OCI-LY3 (cell line): Measurements from ENCODE around the gene KMO.

Experiments used
- H2AFZ ChIP-seq: fragments of 200-600, 300-600 bp; shearing (Covaris generic); 2 replicates; pipeline ENCODE4 v1.6.0; 2014; ENCODE audit warnings: antibody characterized with exemption, low read depth, low read length
- H3K27ac ChIP-seq: fragments of 200-600, 300-600 bp; sonication (generic); 2 replicates; pipeline ENCODE4 v1.5.1; 2014; ENCODE audit warnings: mild to moderate bottlenecking, low read length, moderate library complexity, mixed read lengths
- H3K27me3 ChIP-seq: fragments of 200-600, 300-600 bp; sonication (generic); 2 replicates; pipeline ENCODE4 v1.6.1; 2014; ENCODE audit warnings: low read depth, low read length, mixed read lengths
- H3K36me3 ChIP-seq: fragments of 200-600, 300-600 bp; sonication (generic); replicated peaks from 2 replicates; pipeline ENCODE3; 2014; ENCODE audit warnings: low read depth, low read length, mixed read lengths
- H3K4me1 ChIP-seq: fragments of 300-600, 200-600 bp; sonication (generic); 2 replicates; pipeline ENCODE4 v1.6.1; 2014; ENCODE audit warnings: low read length, mixed read lengths
- H3K4me2 ChIP-seq: fragments of 200-600, 300-600 bp; sonication (generic); 2 replicates; pipeline ENCODE4 v1.6.1; 2014; ENCODE audit warnings: low read length, mixed read lengths
- H3K4me3 ChIP-seq: fragments of 300-600, 200-600 bp; sonication (generic); 2 replicates; pipeline ENCODE4 v1.5.1; 2014; ENCODE audit warnings: antibody characterized with exemption, mild to moderate bottlenecking, low read length, moderate library complexity
- H3K79me2 ChIP-seq: fragments of 300-600, 200-600 bp; shearing (Covaris generic); 2 replicates; pipeline ENCODE4 v1.6.1; 2014; ENCODE audit warnings: mild to moderate bottlenecking, low read length, mixed read lengths
- H3K9ac ChIP-seq: fragments of 300-600, 200-600 bp; shearing (Covaris generic); 2 replicates; pipeline ENCODE4 v1.6.0; 2014; ENCODE audit warnings: mild to moderate bottlenecking, low read length, moderate library complexity
- H3K9me3 ChIP-seq: fragments of 200-600, 300-600 bp; shearing (Covaris generic); 2 replicates; pipeline ENCODE4 v1.6.1; 2014; ENCODE audit warnings: low read length, mixed read lengths; ENCODE audit not compliant: insufficient read depth
- H4K20me1 ChIP-seq: fragments of 200-600, 300-600 bp; sonication (generic); 2 replicates; pipeline ENCODE4 v1.6.1; 2016; ENCODE audit warnings: low read length, mixed read lengths; ENCODE audit not compliant: insufficient read depth
- EZH2phosphoT487 ChIP-seq: fragments of 200-600 bp; shearing (Covaris generic); IDR thresholded peaks from 2 replicates; pipeline ENCODE4 v1.6.1; 2018; ENCODE audit warnings: antibody characterized with exemption, mixed run types, low read depth
- TF ChIP-seq, protein P1 (sequence below): fragments of 200-600, 300-600 bp; sonication (generic); IDR thresholded peaks from 2 replicates; pipeline ENCODE4 v1.5.1; 2014; ENCODE audit warnings: antibody characterized with exemption, low read length, low read depth

Gene KMO

DNA sequence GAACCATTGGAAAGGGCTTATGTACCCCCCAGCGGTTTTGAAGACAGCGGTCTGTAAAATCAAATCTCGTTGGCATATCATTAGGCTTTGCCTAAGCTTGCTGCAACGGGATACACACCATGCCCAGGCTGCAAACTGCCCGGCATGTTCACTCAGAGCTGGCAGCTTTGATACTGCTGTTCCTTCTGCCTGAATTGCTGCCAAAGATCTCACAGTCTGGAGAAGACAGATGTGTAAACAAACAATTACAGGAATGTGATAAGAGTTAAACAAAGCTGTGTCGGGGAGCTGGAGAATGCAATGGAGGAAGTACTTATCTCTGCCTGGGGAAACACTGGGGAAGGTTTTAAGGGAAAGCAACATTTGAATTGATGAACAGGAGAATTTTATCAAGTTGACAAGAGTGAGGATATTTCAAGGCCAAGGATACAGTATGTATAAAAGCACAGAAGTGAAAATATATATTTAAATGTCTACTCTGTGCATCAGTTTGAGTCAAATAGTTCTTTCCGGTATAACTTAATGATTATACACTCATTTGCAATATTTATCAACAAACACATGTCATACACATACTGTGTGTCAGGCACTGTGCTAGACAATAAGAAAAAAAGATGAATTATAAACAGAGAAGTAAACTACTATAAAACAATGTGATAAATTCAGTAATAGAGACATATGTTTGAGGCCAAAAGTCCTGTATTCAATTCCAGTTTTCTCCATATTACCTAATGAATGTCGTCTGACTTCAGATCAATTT lies 78.1 kb downstream of the KMO start:
- Histone ChIP-seq H2AFZ (no peak overlapping the region), H3K4me2 (no peak overlapping the region), H3K4me1 (peaks cover 10% of the 10 kb centered on the region), H3K27ac (no peak overlapping the region), H3K27me3 (no peaks in the 10 kb centered on the region), H4K20me1 (no peaks in the 10 kb centered on the region), H3K79me2 (no peaks in the 10 kb centered on the region), H3K9ac (no peak overlapping the region), H3K9me3 (no peaks in the 10 kb centered on the region), H3K4me3 (no peak overlapping the region), H3K36me3 (no peaks in the 10 kb centered on the region)
- TF ChIP-seq EZH2phosphoT487 = no peak
- TF ChIP-seq, protein P1, sequence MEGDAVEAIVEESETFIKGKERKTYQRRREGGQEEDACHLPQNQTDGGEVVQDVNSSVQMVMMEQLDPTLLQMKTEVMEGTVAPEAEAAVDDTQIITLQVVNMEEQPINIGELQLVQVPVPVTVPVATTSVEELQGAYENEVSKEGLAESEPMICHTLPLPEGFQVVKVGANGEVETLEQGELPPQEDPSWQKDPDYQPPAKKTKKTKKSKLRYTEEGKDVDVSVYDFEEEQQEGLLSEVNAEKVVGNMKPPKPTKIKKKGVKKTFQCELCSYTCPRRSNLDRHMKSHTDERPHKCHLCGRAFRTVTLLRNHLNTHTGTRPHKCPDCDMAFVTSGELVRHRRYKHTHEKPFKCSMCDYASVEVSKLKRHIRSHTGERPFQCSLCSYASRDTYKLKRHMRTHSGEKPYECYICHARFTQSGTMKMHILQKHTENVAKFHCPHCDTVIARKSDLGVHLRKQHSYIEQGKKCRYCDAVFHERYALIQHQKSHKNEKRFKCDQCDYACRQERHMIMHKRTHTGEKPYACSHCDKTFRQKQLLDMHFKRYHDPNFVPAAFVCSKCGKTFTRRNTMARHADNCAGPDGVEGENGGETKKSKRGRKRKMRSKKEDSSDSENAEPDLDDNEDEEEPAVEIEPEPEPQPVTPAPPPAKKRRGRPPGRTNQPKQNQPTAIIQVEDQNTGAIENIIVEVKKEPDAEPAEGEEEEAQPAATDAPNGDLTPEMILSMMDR = no peak

DNA sequence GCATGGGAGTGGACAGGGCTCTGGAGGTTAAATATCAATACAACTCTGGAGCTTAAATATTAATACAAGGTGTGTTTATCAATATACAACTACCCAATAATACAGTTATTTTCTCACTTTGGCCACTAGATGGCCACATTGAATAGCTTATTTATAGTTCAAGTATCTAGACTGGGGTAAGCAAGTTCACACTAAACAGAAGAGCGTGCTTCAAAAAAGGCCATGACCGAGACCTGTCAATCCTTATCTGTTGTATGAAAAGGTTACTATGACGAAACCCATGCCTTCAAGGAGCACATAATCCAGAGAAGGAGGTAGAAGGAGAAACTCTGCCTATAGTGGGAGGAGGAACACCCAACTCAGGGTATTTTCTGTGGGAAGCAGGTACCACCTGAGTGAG lies 78.9 kb downstream of the KMO start:
- Histone ChIP-seq H3K9ac (no peak overlapping the region), H3K79me2 (no peaks in the 10 kb centered on the region), H2AFZ (no peak overlapping the region)

DNA sequence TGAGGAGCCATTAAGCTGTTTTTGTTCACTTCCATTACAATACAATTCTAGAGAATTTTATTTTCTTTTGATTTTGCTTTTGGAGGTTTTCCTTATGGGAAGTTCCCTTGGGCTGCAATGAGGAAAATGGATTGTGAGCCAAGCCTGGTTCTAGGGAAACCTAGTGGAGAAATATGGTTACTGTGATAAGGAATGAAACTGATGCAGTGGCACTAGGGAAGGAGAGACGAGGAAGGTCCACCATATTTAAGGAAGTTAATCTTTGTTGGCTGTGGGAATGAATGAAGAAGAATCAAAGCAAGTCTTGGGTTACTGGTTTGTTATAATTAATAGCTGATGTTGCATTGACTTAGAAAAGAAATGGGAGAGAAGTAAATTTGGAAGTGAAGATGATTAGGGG lies 79.6 kb downstream of the KMO start:
- H3K4me2 ChIP-seq = no peak overlapping the region
- no peak overlapping the region for H3K9ac ChIP-seq
- no peaks in the 10 kb centered on the region for H3K79me2 ChIP-seq
- H3K4me1 ChIP-seq = peaks cover 15% of the 10 kb centered on the region
- no peaks in the 10 kb centered on the region for H3K36me3 ChIP-seq
- H3K27ac ChIP-seq = no peak overlapping the region
- H3K9me3 ChIP-seq = no peaks in the 10 kb centered on the region
- no peak overlapping the region for H3K4me3 ChIP-seq
- TF ChIP-seq EZH2phosphoT487 = no peak
- TF ChIP-seq, protein P1 = no peak
- no peak overlapping the region for H2AFZ ChIP-seq
- no peaks in the 10 kb centered on the region for H3K27me3 ChIP-seq
- no peaks in the 10 kb centered on the region for H4K20me1 ChIP-seq

More for the DNA sequence above, 78.9 kb downstream of the KMO start:
- H3K4me1 ChIP-seq = peaks cover 15% of the 10 kb centered on the region
- H3K27me3 ChIP-seq = no peaks in the 10 kb centered on the region
- no peak for TF ChIP-seq EZH2phosphoT487
- TF ChIP-seq, protein P1 = peak; percentile 80
- no peak overlapping the region for H3K4me3 ChIP-seq
- no peaks in the 10 kb centered on the region for H4K20me1 ChIP-seq
- peak overlapping the region; percentile 30 for H3K4me2 ChIP-seq
- no peaks in the 10 kb centered on the region for H3K9me3 ChIP-seq
- no peak overlapping the region for H3K27ac ChIP-seq
- H3K36me3 ChIP-seq = no peaks in the 10 kb centered on the region

DNA sequence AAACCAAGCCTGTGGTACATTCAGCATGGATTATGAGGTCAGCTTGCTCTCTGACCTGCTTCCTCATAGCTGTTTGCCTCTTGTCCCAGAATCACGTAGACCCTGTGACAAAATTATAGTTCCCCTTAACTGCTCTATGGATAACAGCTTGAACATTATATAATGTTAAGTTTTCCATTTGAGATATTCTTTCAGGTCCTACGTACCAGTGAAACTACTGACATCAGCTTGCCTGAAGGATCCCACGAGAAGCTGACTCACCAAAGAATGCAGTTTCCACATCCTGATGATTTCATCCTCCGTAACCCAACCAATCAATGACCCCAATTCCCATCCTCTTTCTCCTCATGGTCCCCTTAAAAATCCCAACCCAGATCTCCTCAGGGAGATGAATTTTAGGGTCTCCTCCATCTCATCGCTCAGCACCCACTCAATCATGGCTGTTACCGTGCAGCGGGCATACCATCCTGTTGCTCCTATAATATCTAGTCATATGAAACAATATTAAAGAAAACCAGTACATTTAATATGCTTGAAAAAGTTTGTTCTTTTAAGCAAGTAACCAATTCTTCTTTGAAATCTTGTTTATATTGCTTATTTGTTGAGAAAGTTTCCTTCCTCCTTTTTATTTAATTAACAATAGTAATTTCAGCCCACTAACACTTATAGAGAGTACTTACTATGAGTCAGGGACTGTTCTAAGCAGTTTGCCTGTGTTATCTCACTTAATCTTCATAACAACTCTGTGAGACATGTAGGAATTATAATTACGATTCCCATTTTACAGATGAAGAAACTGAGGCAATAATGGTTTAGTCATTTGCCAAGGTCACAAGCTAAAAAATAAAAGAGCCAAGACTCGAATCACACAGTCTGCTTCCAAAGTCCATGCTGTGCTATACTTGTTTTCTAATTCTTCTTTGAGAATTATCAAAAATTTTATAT lies 80.6 kb downstream of the KMO start:
- H3K36me3 ChIP-seq = no peaks in the 10 kb centered on the region
- H3K27me3 ChIP-seq = no peaks in the 10 kb centered on the region
- no peak overlapping the region for H3K4me3 ChIP-seq
- no peak overlapping the region for H2AFZ ChIP-seq
- H3K9me3 ChIP-seq = no peaks in the 10 kb centered on the region
- no peak overlapping the region for H3K27ac ChIP-seq
- no peak overlapping the region for H3K9ac ChIP-seq
- no peaks in the 10 kb centered on the region for H3K79me2 ChIP-seq
- peaks cover 15% of the 10 kb centered on the region for H3K4me1 ChIP-seq
- no peaks in the 10 kb centered on the region for H4K20me1 ChIP-seq
- no peak for TF ChIP-seq EZH2phosphoT487
- TF ChIP-seq, protein P1 = no peak
- no peak overlapping the region for H3K4me2 ChIP-seq
